Neuronal stem cell (in vitro differentiated cells): Measurements from ENCODE around the gene ZNF775.
A peak's percentile ranks its signal among the peaks of the same experiment; 100 is the strongest.

ENCODE experiments used
- DNase-seq: peaks from one replicate; pipeline ENCODE4 v3.0.0-alpha.2; 2013; ENCODE audit warnings: low spot score
- H2AFZ ChIP-seq: one replicate; pipeline ENCODE4 v1.6.1; 2013; ENCODE audit warnings: mild to moderate bottlenecking, low read length, inconsistent platforms
- H2AK5ac ChIP-seq: 2 replicates; pipeline ENCODE4 v1.6.1; 2013; ENCODE audit warnings: low read depth, mild to moderate bottlenecking, inconsistent platforms, low read length, moderate library complexity, mixed read lengths
- H2BK120ac ChIP-seq: 2 replicates; pipeline ENCODE4 v1.6.1; 2013; ENCODE audit warnings: low read depth, mild to moderate bottlenecking, inconsistent platforms, low read length, moderate library complexity, mixed read lengths
- H2BK12ac ChIP-seq: one replicate; pipeline ENCODE4 v1.6.1; 2013; ENCODE audit warnings: low read length, inconsistent platforms
- H2BK15ac ChIP-seq: 2 replicates; pipeline ENCODE4 v1.6.1; 2013; ENCODE audit warnings: mild to moderate bottlenecking, low read length, inconsistent platforms, mixed read lengths
- H2BK5ac ChIP-seq: one replicate; pipeline ENCODE4 v1.6.1; 2013; ENCODE audit warnings: inconsistent platforms, mild to moderate bottlenecking, low read length, moderate library complexity
- H3K14ac ChIP-seq: one replicate; pipeline ENCODE4 v1.6.1; 2013; ENCODE audit warnings: low read length, inconsistent platforms
- H3K18ac ChIP-seq: 2 replicates; pipeline ENCODE4 v1.6.1; 2013; ENCODE audit warnings: low read length, inconsistent platforms
- H3K23ac ChIP-seq: 2 replicates; pipeline ENCODE4 v1.6.1; 2013; ENCODE audit warnings: low read depth, mild to moderate bottlenecking, mixed read lengths, low read length, inconsistent platforms; ENCODE audit not compliant: poor library complexity
- H3K27ac ChIP-seq: replicated peaks from 3 replicates; pipeline ENCODE4 v1.5.1; 2013; ENCODE audit warnings: low read length, inconsistent platforms
- H3K27me3 ChIP-seq, 3 experiments: 2 replicates each; pipeline ENCODE4 v1.6.1; 2013; ENCODE audit warnings: low read length in 3 of 3, mild to moderate bottlenecking in 2 of 3, inconsistent platforms in 1 of 3, low read depth in 1 of 3, mixed read lengths in 1 of 3, moderate library complexity in 1 of 3; ENCODE audit not compliant: control insufficient read depth in 3 of 3, insufficient read depth in 3 of 3
- H3K36me3 ChIP-seq, 2 donors: replicated peaks in 1 of 2; 2 replicates each; pipeline ENCODE4 v1.6.1; 2013; ENCODE audit warnings: low read length in 2 of 2; ENCODE audit not compliant: control insufficient read depth in 2 of 2, insufficient read depth in 2 of 2
- H3K4ac ChIP-seq: 2 replicates; pipeline ENCODE4 v1.6.1; 2013; ENCODE audit warnings: inconsistent platforms, mild to moderate bottlenecking, low read length, moderate library complexity
- H3K4me1 ChIP-seq, 2 donors: 1 replicate in 1 of 2; 2 replicates in 1 of 2; pipeline ENCODE4 v1.6.1; 2013; ENCODE audit warnings: low read length in 2 of 2, low read depth in 1 of 2; ENCODE audit not compliant: control insufficient read depth in 2 of 2, insufficient read depth in 1 of 2
- H3K4me2 ChIP-seq: one replicate; pipeline ENCODE4 v1.6.1; 2013; ENCODE audit warnings: mild to moderate bottlenecking, low read length, inconsistent platforms; ENCODE audit not compliant: insufficient read depth, poor library complexity, severe bottlenecking
- H3K4me3 ChIP-seq, 2 donors: 2 replicates each; pipeline ENCODE4 v1.5.1; 2013; ENCODE audit warnings: low read length in 2 of 2, mild to moderate bottlenecking in 2 of 2, inconsistent platforms in 1 of 2, moderate library complexity in 1 of 2
- H3K79me1 ChIP-seq: one replicate; pipeline ENCODE4 v1.6.1; 2013; ENCODE audit warnings: low read depth, mild to moderate bottlenecking, inconsistent platforms, low read length, moderate library complexity
- H3K9ac ChIP-seq: one replicate; pipeline ENCODE4 v1.6.1; 2013; ENCODE audit warnings: mild to moderate bottlenecking, low read depth, low read length, inconsistent platforms; ENCODE audit not compliant: poor library complexity
- H3K9me3 ChIP-seq, 2 donors: replicated peaks in 1 of 2; 2 replicates each; pipeline versions ENCODE3 to v1.6.1; 2013; ENCODE audit warnings: low read length in 2 of 2, mild to moderate bottlenecking in 2 of 2, inconsistent platforms in 1 of 2, low read depth in 1 of 2, mixed read lengths in 1 of 2, moderate library complexity in 1 of 2; ENCODE audit not compliant: control insufficient read depth in 2 of 2, insufficient read depth in 1 of 2
- H4K8ac ChIP-seq: one replicate; pipeline ENCODE4 v1.6.1; 2013; ENCODE audit warnings: low read depth, mild to moderate bottlenecking, inconsistent platforms, low read length, moderate library complexity
- H4K91ac ChIP-seq: one replicate; pipeline ENCODE4 v1.6.1; 2013; ENCODE audit warnings: low read length, low read depth, mild to moderate bottlenecking, inconsistent platforms; ENCODE audit not compliant: poor library complexity
- WGBS, 2 donors: extraction: QIAGEN DNeasy Blood & Tissue Kit; methylation state at CpG; one replicate each; pipeline ENCODE4 v1.1.7; 2013; ENCODE audit warnings: missing lambda C conversion rate in 2 of 2, mixed read lengths in 1 of 2; ENCODE audit not compliant: insufficient read length in 2 of 2, insufficient replicate concordance in 1 of 2; ENCODE audit errors: extremely low coverage in 2 of 2; 5-methylcytosine and 5-hydroxymethylcytosine counted together

ZNF775 gene

DNA sequence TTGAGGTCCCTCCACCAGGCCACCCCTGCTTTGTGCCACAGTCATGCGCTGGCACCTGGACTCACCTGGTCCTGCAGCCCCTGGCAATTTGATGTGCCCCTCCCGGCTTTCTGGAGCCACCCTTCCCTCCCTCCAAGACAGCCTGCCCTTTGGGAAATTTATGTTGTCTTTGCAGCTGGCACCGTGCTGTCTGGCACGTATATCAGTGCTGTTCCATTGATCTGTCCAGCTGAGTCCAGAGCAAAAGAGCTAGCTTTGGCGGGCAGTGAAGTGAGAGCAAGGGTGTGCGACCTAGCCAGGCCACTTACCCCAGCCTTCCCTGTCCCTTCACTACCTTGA is 43.4 kb upstream of the ZNF775 start:
- H3K4ac ChIP-seq = no peak overlapping the region
- no CpG with 5 or more reads among the region's 6 CpGs for WGBS, 2 donors
- H2AFZ ChIP-seq = no peak overlapping the region
- no peak overlapping the region for H2BK5ac ChIP-seq
- no peak overlapping the region for H4K91ac ChIP-seq
- H4K8ac ChIP-seq = no peak overlapping the region
- no peak overlapping the region for H3K4me2 ChIP-seq
- H3K79me1 ChIP-seq = no peaks in the 10 kb centered on the region
- no peak overlapping the region for H3K27ac ChIP-seq
- no peak overlapping the region for H3K23ac ChIP-seq
- no peaks in the 10 kb centered on the region for H3K9me3 ChIP-seq
- DNase-seq = no peak
- peaks cover 5 to 8% of the 10 kb centered on the region in 2 donors for H3K4me1 ChIP-seq
- no peaks in the 10 kb centered on the region for H3K36me3 ChIP-seq
- H3K9ac ChIP-seq = no peak overlapping the region
- no peak overlapping the region for H3K4me3 ChIP-seq
- H3K18ac ChIP-seq = no peak overlapping the region
- H2BK120ac ChIP-seq = no peak overlapping the region
- no peak overlapping the region for H2BK12ac ChIP-seq
- no peak overlapping the region for H3K14ac ChIP-seq
- no peak overlapping the region for H2BK15ac ChIP-seq
- no peak overlapping the region for H2AK5ac ChIP-seq
- peaks cover under 1 to 20% (median 15%) of the 10 kb centered on the region in 3 experiments for H3K27me3 ChIP-seq

- Histone ChIP-seq H4K8ac (no peak overlapping the region), H2AFZ (no peak overlapping the region), H3K14ac (no peak overlapping the region), H3K27me3 (peaks cover 7 to 29% (median 12%) of the 10 kb centered on the region in 3 experiments), H4K91ac (no peak overlapping the region), H3K27ac (no peak overlapping the region), H3K4me2 (no peak overlapping the region), H2BK120ac (no peak overlapping the region), H3K9ac (no peak overlapping the region), H2BK15ac (peak overlapping the region; percentile 21), H3K4me1 (peaks cover 6 to 10% of the 10 kb centered on the region in 2 donors), H2BK5ac (no peak overlapping the region), H3K79me1 (no peaks in the 10 kb centered on the region), H2AK5ac (no peak overlapping the region), H3K36me3 (no peaks in the 10 kb centered on the region), H3K4me3 (peak overlapping the region in 1 of 2 donors; percentile 29), H3K4ac (no peak overlapping the region), H2BK12ac (no peak overlapping the region), H3K18ac (peak overlapping the region; percentile 60), H3K9me3 (no peaks in the 10 kb centered on the region), H3K23ac (peak overlapping the region; percentile 11)
- no peak for DNase-seq
- no CpG with 5 or more reads among the region's 14 CpGs for WGBS, 2 donors
These were observed 42.4 kb upstream of the ZNF775 start for GRCh38 chr7:150336746-150337145.

DNA sequence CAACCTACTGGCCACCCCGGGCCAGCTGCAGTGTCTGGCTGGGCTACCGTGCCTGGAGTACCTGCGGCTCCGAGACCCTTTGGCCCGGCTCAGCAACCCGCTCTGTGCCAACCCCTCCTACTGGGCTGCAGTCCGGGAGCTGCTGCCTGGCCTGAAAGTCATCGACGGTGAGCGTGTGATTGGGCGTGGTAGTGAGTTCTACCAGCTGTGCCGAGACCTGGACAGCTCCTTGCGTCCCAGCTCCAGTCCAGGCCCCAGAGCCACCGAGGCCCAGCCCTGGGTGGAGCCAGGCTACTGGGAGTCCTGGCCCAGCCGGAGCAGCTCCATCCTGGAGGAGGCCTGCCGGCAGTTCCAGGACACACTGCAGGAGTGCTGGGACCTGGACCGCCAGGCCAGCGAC is 42.0 kb upstream of the ZNF775 start:
- no peak overlapping the region for H3K4me2 ChIP-seq
- H3K23ac ChIP-seq = peak overlapping the region; percentile 11
- DNase-seq = no peak
- no peaks in the 10 kb centered on the region for H3K9me3 ChIP-seq
- no peak overlapping the region for H3K14ac ChIP-seq
- no peak overlapping the region for H3K9ac ChIP-seq
- H3K4me3 ChIP-seq = no peak overlapping the region
- peak overlapping the region; percentile 43 for H2BK12ac ChIP-seq
- peaks cover 10% of the 10 kb centered on the region in 2 donors for H3K4me1 ChIP-seq
- H3K18ac ChIP-seq = peak overlapping the region; percentile 81
- no peak overlapping the region for H3K27ac ChIP-seq
- peak overlapping the region; percentile 76 for H2BK15ac ChIP-seq
- H2BK5ac ChIP-seq = no peak overlapping the region
- H3K36me3 ChIP-seq = no peaks in the 10 kb centered on the region
- no peak overlapping the region for H2AFZ ChIP-seq
- no peak overlapping the region for H4K91ac ChIP-seq
- H2AK5ac ChIP-seq = peak overlapping the region; percentile 69
- H3K79me1 ChIP-seq = no peaks in the 10 kb centered on the region
- WGBS, 2 donors = no CpG with 5 or more reads among the region's 18 CpGs
- H3K27me3 ChIP-seq = peaks cover 10 to 33% (median 16%) of the 10 kb centered on the region in 3 experiments
- H3K4ac ChIP-seq = no peak overlapping the region
- no peak overlapping the region for H2BK120ac ChIP-seq
- no peak overlapping the region for H4K8ac ChIP-seq

DNA sequence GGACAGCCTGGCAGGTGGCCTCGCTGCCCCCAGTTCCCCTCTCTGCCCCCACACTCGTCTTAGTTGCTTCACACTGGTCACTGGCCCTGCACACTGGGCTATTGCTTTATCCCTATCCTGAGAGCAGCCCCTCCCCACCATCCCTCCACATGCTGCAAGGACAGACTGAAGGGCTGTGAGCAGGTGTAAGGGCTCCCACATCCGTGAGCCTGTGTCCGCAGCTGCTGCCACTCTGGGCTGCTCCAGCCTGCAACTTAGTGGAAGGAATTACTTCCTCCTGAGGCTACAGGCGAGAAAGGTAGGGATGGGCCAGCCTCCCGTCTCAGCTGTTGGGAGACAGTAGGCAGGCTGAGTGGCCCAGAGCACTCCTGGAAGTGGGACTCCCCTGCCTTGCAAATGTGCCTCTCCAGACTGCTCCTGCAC is 41.5 kb upstream of the ZNF775 start:
- H2BK5ac ChIP-seq = no peak overlapping the region
- no peak overlapping the region for H2BK12ac ChIP-seq
- no peak overlapping the region for H3K27ac ChIP-seq
- H3K23ac ChIP-seq = peak overlapping the region; percentile 11
- H2AFZ ChIP-seq = no peak overlapping the region
- no peak overlapping the region for H2BK120ac ChIP-seq
- H3K4ac ChIP-seq = no peak overlapping the region
- H3K4me3 ChIP-seq = no peak overlapping the region
- H3K4me1 ChIP-seq = peaks cover 10% of the 10 kb centered on the region in 2 donors
- no CpG with 5 or more reads among the region's 6 CpGs for WGBS, 2 donors
- no peaks in the 10 kb centered on the region for H3K36me3 ChIP-seq
- no peak overlapping the region for H3K4me2 ChIP-seq
- no peak overlapping the region for H3K14ac ChIP-seq
- peaks cover 12 to 38% (median 21%) of the 10 kb centered on the region in 3 experiments for H3K27me3 ChIP-seq
- no peaks in the 10 kb centered on the region for H3K79me1 ChIP-seq
- H3K18ac ChIP-seq = peak overlapping the region; percentile 81
- peak overlapping the region; percentile 54 for H3K9ac ChIP-seq
- H2BK15ac ChIP-seq = peak overlapping the region; percentile 76
- no peak overlapping the region for H4K91ac ChIP-seq
- peak overlapping the region; percentile 26 for H4K8ac ChIP-seq
- no peak for DNase-seq
- H3K9me3 ChIP-seq = no peaks in the 10 kb centered on the region
- H2AK5ac ChIP-seq = peak overlapping the region; percentile 69
